ENCODE results near the gene MAML3. TPM values are rescaled to one million over a fixed set of nuclear protein-coding genes. Genes with fewer than 3 reads are reported as not detected.

Gene MAML3
- total RNA-seq, 2 experiments from 2014 or later: 2.0 to 2.4 TPM

DNA sequence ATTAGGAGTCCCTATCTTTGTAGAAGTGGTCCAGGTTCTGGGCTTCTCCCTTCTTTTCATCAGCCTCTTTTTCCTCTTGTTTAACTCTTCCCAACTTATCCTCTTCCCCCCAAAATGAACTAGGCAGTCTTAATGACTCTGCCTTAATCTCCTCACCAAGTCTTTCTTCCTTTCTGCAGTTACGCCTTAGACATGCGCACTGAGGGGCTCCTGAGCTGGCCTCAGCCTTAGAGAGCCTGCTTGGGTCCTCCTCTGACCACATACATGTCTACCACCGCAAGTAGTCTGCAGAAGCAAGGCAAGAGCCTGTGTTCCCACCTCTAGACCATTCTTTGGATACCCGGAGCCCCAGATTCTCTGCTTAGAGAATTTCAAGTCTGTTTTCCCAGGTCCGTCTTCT lies 288.4 kb downstream of the MAML3 start:
- ChIA-PET CTCF (no interaction called here), POLR2A (no interaction called here)
- no peak overlapping the region for H3K27ac Mint-ChIP-seq
- no peak overlapping the region for H3K4me3 Mint-ChIP-seq
- no peaks in the 10 kb centered on the region for H3K36me3 Mint-ChIP-seq (ENCODE audit: low read depth)
- no peaks in the 10 kb centered on the region for H3K9me3 Mint-ChIP-seq
- no peak for DNase-seq
- ATAC-seq: no peak
- TF ChIP-seq, protein P1, sequence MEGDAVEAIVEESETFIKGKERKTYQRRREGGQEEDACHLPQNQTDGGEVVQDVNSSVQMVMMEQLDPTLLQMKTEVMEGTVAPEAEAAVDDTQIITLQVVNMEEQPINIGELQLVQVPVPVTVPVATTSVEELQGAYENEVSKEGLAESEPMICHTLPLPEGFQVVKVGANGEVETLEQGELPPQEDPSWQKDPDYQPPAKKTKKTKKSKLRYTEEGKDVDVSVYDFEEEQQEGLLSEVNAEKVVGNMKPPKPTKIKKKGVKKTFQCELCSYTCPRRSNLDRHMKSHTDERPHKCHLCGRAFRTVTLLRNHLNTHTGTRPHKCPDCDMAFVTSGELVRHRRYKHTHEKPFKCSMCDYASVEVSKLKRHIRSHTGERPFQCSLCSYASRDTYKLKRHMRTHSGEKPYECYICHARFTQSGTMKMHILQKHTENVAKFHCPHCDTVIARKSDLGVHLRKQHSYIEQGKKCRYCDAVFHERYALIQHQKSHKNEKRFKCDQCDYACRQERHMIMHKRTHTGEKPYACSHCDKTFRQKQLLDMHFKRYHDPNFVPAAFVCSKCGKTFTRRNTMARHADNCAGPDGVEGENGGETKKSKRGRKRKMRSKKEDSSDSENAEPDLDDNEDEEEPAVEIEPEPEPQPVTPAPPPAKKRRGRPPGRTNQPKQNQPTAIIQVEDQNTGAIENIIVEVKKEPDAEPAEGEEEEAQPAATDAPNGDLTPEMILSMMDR (IDR thresholded peaks at IDR 0.05): no peak
- intact Hi-C loops (cut with micrococcal nuclease): no loop called here
- H3K27me3 Mint-ChIP-seq: peaks cover 3% of the 10 kb centered on the region
- no peaks in the 10 kb centered on the region for H3K4me1 Mint-ChIP-seq (ENCODE audit: low read depth)

DNA sequence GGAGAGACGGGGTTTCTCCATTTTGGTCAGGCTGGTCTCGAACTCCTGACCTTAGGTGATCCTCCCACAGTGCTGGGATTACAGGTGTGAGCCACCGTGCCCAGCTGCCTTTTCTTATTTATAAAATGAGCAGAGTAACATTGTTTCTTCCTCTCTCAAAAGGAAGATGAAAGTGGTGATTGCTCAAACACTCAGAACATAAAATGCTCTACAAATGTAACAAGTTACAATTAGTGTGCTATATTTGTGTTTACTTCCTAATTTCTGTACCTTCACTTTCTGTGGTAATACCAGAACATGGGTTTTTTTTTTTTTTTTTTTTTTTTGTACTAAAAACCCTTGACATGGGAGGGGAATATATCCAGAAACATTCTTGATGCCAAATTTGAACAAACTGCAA lies 290.5 kb downstream of the MAML3 start:
- ChIA-PET POLR2A (no interaction called here), CTCF (no interaction called here)
- Mint-ChIP-seq H3K4me1 (ENCODE audit: low read depth) (peaks cover 7% of the 10 kb centered on the region), H3K36me3 (ENCODE audit: low read depth) (peaks cover 2% of the 10 kb centered on the region), H3K27ac (no peak overlapping the region), H3K4me3 (no peak overlapping the region), H3K9me3 (no peaks in the 10 kb centered on the region), H3K27me3 (peaks cover 3% of the 10 kb centered on the region)
- intact Hi-C loops (cut with micrococcal nuclease): no loop called here
- TF ChIP-seq, protein P1 (IDR thresholded peaks at IDR 0.05): no peak
- DNase-seq (no peak), ATAC-seq (no peak)

DNA sequence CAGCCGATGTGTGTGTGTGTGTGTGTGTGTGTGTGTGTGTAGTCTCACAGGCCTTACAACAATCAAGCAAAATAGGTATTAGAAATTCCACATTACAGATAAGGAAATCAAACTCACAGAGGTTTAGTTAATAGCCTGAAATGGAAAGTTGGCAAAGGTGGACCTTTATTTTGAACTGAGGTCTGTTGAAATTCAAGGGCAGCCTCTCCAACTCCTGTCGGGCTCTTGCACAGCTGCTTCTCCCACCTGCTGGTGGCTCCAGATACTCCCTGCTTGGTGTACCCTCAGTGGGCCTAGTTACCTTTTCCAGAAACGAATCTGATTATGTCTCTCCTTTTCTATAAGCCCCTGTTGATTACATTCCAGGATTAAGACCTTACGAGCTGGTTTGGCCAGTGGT lies 292.5 kb downstream of the MAML3 start:
- H3K36me3 Mint-ChIP-seq (ENCODE audit: low read depth): peaks cover 2% of the 10 kb centered on the region
- POLR2A ChIA-PET: no interaction called here
- TF ChIP-seq, protein P1 (IDR thresholded peaks at IDR 0.05): no peak
- H3K4me3 Mint-ChIP-seq: no peak overlapping the region
- ATAC-seq (no peak), DNase-seq (no peak)
- intact Hi-C loops (cut with micrococcal nuclease): no loop called here
- H3K27me3 Mint-ChIP-seq: peaks cover 5% of the 10 kb centered on the region
- H3K27ac Mint-ChIP-seq: no peak overlapping the region
- no peaks in the 10 kb centered on the region for H3K9me3 Mint-ChIP-seq
- peaks cover 24% of the 10 kb centered on the region for H3K4me1 Mint-ChIP-seq (ENCODE audit: low read depth)
- CTCF ChIA-PET: no interaction called here

DNA sequence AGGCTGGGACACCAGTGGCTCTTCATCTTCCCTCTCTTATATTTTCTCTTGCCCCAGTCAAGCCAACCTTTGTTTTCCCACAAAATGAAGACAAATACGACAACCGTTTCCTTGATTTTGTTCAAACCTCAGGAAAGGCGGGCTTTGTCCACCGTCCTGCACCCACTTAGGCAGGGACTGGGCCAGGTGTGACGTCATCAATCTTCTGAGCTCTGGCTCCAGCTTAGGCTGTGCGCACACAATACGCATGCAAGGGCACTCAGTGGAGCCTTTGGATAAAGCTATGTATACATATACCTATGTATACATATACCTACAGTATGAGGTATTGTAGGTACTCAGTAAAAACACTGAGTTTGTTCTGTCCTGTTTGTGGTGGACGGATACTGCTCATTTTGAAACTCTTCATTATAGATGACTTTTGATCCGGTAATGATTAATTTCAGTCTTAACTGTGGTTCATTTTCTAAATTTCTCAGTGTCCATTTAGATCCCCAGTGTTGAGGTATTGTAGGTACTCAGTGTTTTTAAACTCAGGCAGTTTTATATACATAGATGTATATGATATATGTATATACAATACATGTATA lies 293.5 kb downstream of the MAML3 start:
- intact Hi-C loops (cut with micrococcal nuclease): no loop called here
- DNase-seq: no peak
- H3K27ac Mint-ChIP-seq: no peak overlapping the region
- peaks cover 24% of the 10 kb centered on the region for H3K4me1 Mint-ChIP-seq (ENCODE audit: low read depth)
- POLR2A ChIA-PET: no interaction called here
- no peak for ATAC-seq
- H3K36me3 Mint-ChIP-seq (ENCODE audit: low read depth): peaks cover 2% of the 10 kb centered on the region
- CTCF ChIA-PET: no interaction called here
- H3K9me3 Mint-ChIP-seq: no peaks in the 10 kb centered on the region
- H3K27me3 Mint-ChIP-seq: peaks cover 9% of the 10 kb centered on the region
- TF ChIP-seq, protein P1 (IDR thresholded peaks at IDR 0.05): no peak
- no peak overlapping the region for H3K4me3 Mint-ChIP-seq

DNA sequence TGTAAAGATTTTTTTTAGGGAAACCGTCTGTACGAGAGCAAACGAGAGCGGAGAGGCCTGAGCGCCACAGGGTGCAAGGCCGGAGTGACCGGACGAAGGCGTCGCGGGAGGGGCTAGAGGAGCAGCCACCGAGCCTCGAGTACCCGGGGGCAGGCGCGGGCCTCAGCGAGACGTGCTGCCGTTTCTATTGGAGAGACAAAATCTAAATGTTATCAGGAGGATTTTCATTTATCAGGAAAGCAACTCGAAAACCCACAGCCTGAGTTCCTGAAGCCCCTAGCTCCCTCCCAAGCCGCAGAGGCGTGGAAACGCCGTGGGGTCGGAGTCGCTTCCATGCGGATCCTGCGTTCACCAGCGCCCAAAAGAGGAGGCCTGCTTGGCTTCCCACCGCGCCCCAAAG lies 294.1 kb downstream of the MAML3 start:
- POLR2A ChIA-PET: interaction anchor here (1.8 kb wide), 1 partner anchor 49 kb away, joined by 4 read pairs; no protein-coding TSS in a partner anchor
- Mint-ChIP-seq H3K27me3 (peaks cover 9% of the 10 kb centered on the region), H3K27ac (no peak overlapping the region), H3K9me3 (no peaks in the 10 kb centered on the region), H3K4me3 (no peak overlapping the region), H3K4me1 (ENCODE audit: low read depth) (peaks cover 24% of the 10 kb centered on the region), H3K36me3 (ENCODE audit: low read depth) (peaks cover 2% of the 10 kb centered on the region)
- intact Hi-C loops (cut with micrococcal nuclease): no loop called here
- CTCF ChIA-PET: no interaction called here
- no peak for DNase-seq
- TF ChIP-seq, protein P1 (IDR thresholded peaks at IDR 0.05): no peak
- no peak for ATAC-seq

Data from activated CD8-positive, alpha-beta T cell treated with anti-CD3 and anti-CD28 coated beads for 36 hours (primary cell).